ENCODE measurements around the gene ABHD16A.

ABHD16A gene

GRCh38 chr6:31645325-31645724 is 57.8 kb downstream of the ABHD16A start:
- H3K36me3 ChIP-seq (ENCODE audit: control insufficient read depth, insufficient read depth, low read length) = peaks cover 24% of the 10 kb centered on the region
- H3K27me3 ChIP-seq (ENCODE audit: insufficient read depth, low read length, poor library complexity) = no peaks in the 10 kb centered on the region
- no peak overlapping the region for H3K9ac ChIP-seq (ENCODE audit: low read length)

GRCh38 chr6:31643818-31644454 is 59.2 kb downstream of the ABHD16A start:
- H3K4me3 ChIP-seq (ENCODE audit: low read length) = no peak overlapping the region
- no peak overlapping the region for H2AK5ac ChIP-seq (ENCODE audit: low read length)
- H2BK15ac ChIP-seq (replicated peaks; ENCODE audit: low read depth) = no peak overlapping the region
- no peaks in the 10 kb centered on the region for H3K27me3 ChIP-seq (ENCODE audit: insufficient read depth, low read length, poor library complexity)
- no peaks in the 10 kb centered on the region for H3K79me2 ChIP-seq (ENCODE audit: control insufficient read depth, insufficient read depth, low read length)
- no peak overlapping the region for H3K23ac ChIP-seq (ENCODE audit: low read length)
- H2BK120ac ChIP-seq (ENCODE audit: low read depth, low read length) = no peak overlapping the region
- no CpG with 5 or more reads among the region's 17 CpGs for WGBS (ENCODE audit: extremely low coverage, insufficient coverage, low lambda C conversion rate)
- no peak overlapping the region for H3K27ac ChIP-seq (ENCODE audit: low read depth, low read length)
- H3K4me1 ChIP-seq (ENCODE audit: control insufficient read depth, low read depth, low read length) = no peaks in the 10 kb centered on the region
- H3K56ac ChIP-seq (ENCODE audit: low read length) = no peak overlapping the region
- no peak overlapping the region for H4K5ac ChIP-seq (ENCODE audit: low read length)
- peaks cover 30% of the 10 kb centered on the region for H3K36me3 ChIP-seq (ENCODE audit: control insufficient read depth, insufficient read depth, low read length)
- no peak overlapping the region for H3K4me2 ChIP-seq (ENCODE audit: low read length)
- peaks cover 7% of the 10 kb centered on the region for H3K79me1 ChIP-seq (ENCODE audit: low read length)
- no peak overlapping the region for H3K4ac ChIP-seq (ENCODE audit: low read depth, low read length)
- no peak for DNase-seq
- H4K8ac ChIP-seq (ENCODE audit: low read depth, low read length) = no peak overlapping the region
- no peak overlapping the region for H3K9ac ChIP-seq (ENCODE audit: low read length)
- no peak overlapping the region for H3K18ac ChIP-seq (ENCODE audit: low read length)
- H2BK5ac ChIP-seq (ENCODE audit: low read length) = no peak overlapping the region

More at GRCh38 chr6:31645325-31645724, 57.8 kb downstream of the ABHD16A start:
- no CpG with 5 or more reads among the region's 9 CpGs for WGBS (ENCODE audit: extremely low coverage, insufficient coverage, low lambda C conversion rate)
- Histone ChIP-seq H2BK5ac (ENCODE audit: low read length) (no peak overlapping the region), H3K4me3 (ENCODE audit: low read length) (no peak overlapping the region), H3K79me2 (ENCODE audit: control insufficient read depth, insufficient read depth, low read length) (peaks cover 5% of the 10 kb centered on the region), H3K27ac (ENCODE audit: low read depth, low read length) (no peak overlapping the region), H3K4me1 (ENCODE audit: control insufficient read depth, low read depth, low read length) (no peaks in the 10 kb centered on the region), H4K5ac (ENCODE audit: low read length) (no peak overlapping the region), H3K23ac (ENCODE audit: low read length) (no peak overlapping the region), H3K4ac (ENCODE audit: low read depth, low read length) (no peak overlapping the region), H4K8ac (ENCODE audit: low read depth, low read length) (no peak overlapping the region), H2AK5ac (ENCODE audit: low read length) (no peak overlapping the region), H3K79me1 (ENCODE audit: low read length) (peaks cover 12% of the 10 kb centered on the region), H3K18ac (ENCODE audit: low read length) (no peak overlapping the region), H3K4me2 (ENCODE audit: low read length) (no peak overlapping the region), H2BK15ac (replicated peaks; ENCODE audit: low read depth) (no peak overlapping the region), H2BK120ac (ENCODE audit: low read depth, low read length) (no peak overlapping the region), H3K56ac (ENCODE audit: low read length) (no peak overlapping the region)
- no peak for DNase-seq

GRCh38 chr6:31642798-31643570 is 60.1 kb downstream of the ABHD16A start:
- no peak overlapping the region for H3K4me2 ChIP-seq (ENCODE audit: low read length)
- H3K4ac ChIP-seq (ENCODE audit: low read depth, low read length) = no peak overlapping the region
- H4K5ac ChIP-seq (ENCODE audit: low read length) = no peak overlapping the region
- H4K8ac ChIP-seq (ENCODE audit: low read depth, low read length) = no peak overlapping the region
- no peak for DNase-seq
- no peaks in the 10 kb centered on the region for H3K79me2 ChIP-seq (ENCODE audit: control insufficient read depth, insufficient read depth, low read length)
- no peak overlapping the region for H3K4me3 ChIP-seq (ENCODE audit: low read length)
- H3K27ac ChIP-seq (ENCODE audit: low read depth, low read length) = no peak overlapping the region
- no peak overlapping the region for H3K23ac ChIP-seq (ENCODE audit: low read length)
- no peak overlapping the region for H2BK120ac ChIP-seq (ENCODE audit: low read depth, low read length)
- no peak overlapping the region for H3K9ac ChIP-seq (ENCODE audit: low read length)
- no peak overlapping the region for H3K18ac ChIP-seq (ENCODE audit: low read length)
- no peaks in the 10 kb centered on the region for H3K27me3 ChIP-seq (ENCODE audit: insufficient read depth, low read length, poor library complexity)
- peaks cover 2% of the 10 kb centered on the region for H3K79me1 ChIP-seq (ENCODE audit: low read length)
- no peak overlapping the region for H2BK5ac ChIP-seq (ENCODE audit: low read length)
- no CpG with 5 or more reads among the region's 6 CpGs for WGBS (ENCODE audit: extremely low coverage, insufficient coverage, low lambda C conversion rate)
- H3K56ac ChIP-seq (ENCODE audit: low read length) = no peak overlapping the region
- H3K36me3 ChIP-seq (ENCODE audit: control insufficient read depth, insufficient read depth, low read length) = peaks cover 27% of the 10 kb centered on the region
- H2BK15ac ChIP-seq (replicated peaks; ENCODE audit: low read depth) = no peak overlapping the region
- H2AK5ac ChIP-seq (ENCODE audit: low read length) = no peak overlapping the region
- no peaks in the 10 kb centered on the region for H3K4me1 ChIP-seq (ENCODE audit: control insufficient read depth, low read depth, low read length)

GRCh38 chr6:31641370-31641769 is 61.8 kb downstream of the ABHD16A start:
- no peak overlapping the region for H2BK5ac ChIP-seq (ENCODE audit: low read length)
- no CpG with 5 or more reads among the region's 4 CpGs for WGBS (ENCODE audit: extremely low coverage, insufficient coverage, low lambda C conversion rate)
- H2BK120ac ChIP-seq (ENCODE audit: low read depth, low read length) = no peak overlapping the region
- H4K5ac ChIP-seq (ENCODE audit: low read length) = no peak overlapping the region
- H3K23ac ChIP-seq (ENCODE audit: low read length) = no peak overlapping the region
- no peaks in the 10 kb centered on the region for H3K79me2 ChIP-seq (ENCODE audit: control insufficient read depth, insufficient read depth, low read length)
- H2AK5ac ChIP-seq (ENCODE audit: low read length) = no peak overlapping the region
- H3K27ac ChIP-seq (ENCODE audit: low read depth, low read length) = no peak overlapping the region
- peaks cover 2% of the 10 kb centered on the region for H3K79me1 ChIP-seq (ENCODE audit: low read length)
- no peak overlapping the region for H3K18ac ChIP-seq (ENCODE audit: low read length)
- H4K8ac ChIP-seq (ENCODE audit: low read depth, low read length) = no peak overlapping the region
- no peaks in the 10 kb centered on the region for H3K27me3 ChIP-seq (ENCODE audit: insufficient read depth, low read length, poor library complexity)
- no peak overlapping the region for H3K56ac ChIP-seq (ENCODE audit: low read length)
- no peak overlapping the region for H3K4ac ChIP-seq (ENCODE audit: low read depth, low read length)
- H2BK15ac ChIP-seq (replicated peaks; ENCODE audit: low read depth) = no peak overlapping the region
- no peak overlapping the region for H3K9ac ChIP-seq (ENCODE audit: low read length)
- no peaks in the 10 kb centered on the region for H3K4me1 ChIP-seq (ENCODE audit: control insufficient read depth, low read depth, low read length)
- H3K4me2 ChIP-seq (ENCODE audit: low read length) = no peak overlapping the region
- no peak overlapping the region for H3K4me3 ChIP-seq (ENCODE audit: low read length)
- peaks cover 38% of the 10 kb centered on the region for H3K36me3 ChIP-seq (ENCODE audit: control insufficient read depth, insufficient read depth, low read length)
- no peak for DNase-seq

- Histone ChIP-seq H3K27me3 (ENCODE audit: insufficient read depth, low read length, poor library complexity) (no peaks in the 10 kb centered on the region), H3K27ac (ENCODE audit: low read depth, low read length) (no peak overlapping the region), H2AK5ac (ENCODE audit: low read length) (no peak overlapping the region), H3K4me2 (ENCODE audit: low read length) (no peak overlapping the region), H3K18ac (ENCODE audit: low read length) (no peak overlapping the region), H3K4ac (ENCODE audit: low read depth, low read length) (no peak overlapping the region), H3K56ac (ENCODE audit: low read length) (no peak overlapping the region), H3K4me3 (ENCODE audit: low read length) (no peak overlapping the region), H2BK15ac (replicated peaks; ENCODE audit: low read depth) (no peak overlapping the region), H3K36me3 (ENCODE audit: control insufficient read depth, insufficient read depth, low read length) (peaks cover 44% of the 10 kb centered on the region), H3K9ac (ENCODE audit: low read length) (no peak overlapping the region), H2BK120ac (ENCODE audit: low read depth, low read length) (no peak overlapping the region), H4K8ac (ENCODE audit: low read depth, low read length) (no peak overlapping the region), H3K23ac (ENCODE audit: low read length) (no peak overlapping the region), H3K4me1 (ENCODE audit: control insufficient read depth, low read depth, low read length) (no peaks in the 10 kb centered on the region), H3K79me1 (ENCODE audit: low read length) (peaks cover 2% of the 10 kb centered on the region), H2BK5ac (ENCODE audit: low read length) (no peak overlapping the region), H3K79me2 (ENCODE audit: control insufficient read depth, insufficient read depth, low read length) (no peaks in the 10 kb centered on the region), H4K5ac (ENCODE audit: low read length) (no peak overlapping the region)
- no peak for DNase-seq
- no CpG with 5 or more reads among the region's 6 CpGs for WGBS (ENCODE audit: extremely low coverage, insufficient coverage, low lambda C conversion rate)
Measured at GRCh38 chr6:31640612-31641011, 62.5 kb downstream of the ABHD16A start.
